Endometrial microvascular endothelial cells (primary cell): Measurements from ENCODE around the gene CFHR5. TPM values are rescaled to one million over a fixed set of nuclear protein-coding genes. Genes with fewer than 3 reads are reported as not detected.
"Not testable (repeated sequence)": the region's sequence is repeated elsewhere in the genome, so short reads cannot be mapped to it uniquely, and the experiment has no call there.

Experiments used
- in situ Hi-C: cut with HindIII; loops from 2 replicates; pipeline ENCODE4 v1.10.0; 2017; ENCODE audit warnings: low sequenced_read_pairs, low pct_unique_long_range_greater_than_20kb; ENCODE audit errors: inconsistent ontology term
- total RNA-seq: library from RNA; depleted of rRNA; stranded (reverse); fragments of >200 nt; gene quantifications from one replicate; pipeline ENCODE4 v1.2.3, GENCODE V29; 2015; ENCODE audit errors: inconsistent ontology term

The CFHR5 gene
- total RNA-seq, result not detected

DNA sequence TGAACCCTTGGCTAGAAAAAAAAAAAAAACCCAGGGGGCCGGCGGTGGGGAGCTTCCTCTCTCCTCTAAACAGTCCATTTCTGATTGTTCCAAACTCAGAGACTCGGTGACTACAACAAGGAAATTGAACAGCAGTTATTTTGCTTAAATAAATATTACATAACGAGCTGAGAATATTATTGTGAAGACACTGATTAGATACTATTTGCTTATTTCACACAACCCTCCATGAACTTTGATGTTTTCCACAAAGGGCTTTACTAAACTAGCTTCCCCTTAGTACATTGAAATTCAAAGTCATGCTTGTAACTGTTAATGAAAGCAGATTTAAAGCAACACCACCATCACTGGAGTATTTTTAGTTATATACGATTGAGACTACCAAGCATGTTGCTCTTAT, at the start of gene CFHR5:
TSS of gene CFHR5 (plus strand) at position 279 of the 400 bp plus-strand sequence. CDS start at position 388, 109 bp downstream.
- in situ Hi-C loops, result no loop called here

DNA sequence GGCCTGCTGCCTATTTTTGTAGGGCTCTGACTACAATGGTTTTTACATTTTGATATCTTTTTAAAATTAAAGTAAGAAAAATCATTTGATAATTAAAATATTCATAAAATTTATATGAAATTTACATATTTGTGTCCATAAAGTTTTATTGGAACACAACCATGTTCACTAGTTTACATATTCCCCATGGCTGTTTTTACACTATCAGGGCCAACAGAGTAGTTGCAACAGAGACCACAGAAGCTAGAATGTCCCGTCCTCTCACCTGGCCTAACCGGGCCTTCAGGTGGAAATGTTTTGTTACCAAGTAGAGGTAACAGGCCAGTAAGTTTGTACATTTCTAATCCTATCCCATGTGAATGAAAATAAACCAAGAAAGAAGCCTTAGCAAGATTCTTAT, 44.5 kb upstream of the CFHR5 start:
- in situ Hi-C loops, result not testable (repeated sequence)

DNA sequence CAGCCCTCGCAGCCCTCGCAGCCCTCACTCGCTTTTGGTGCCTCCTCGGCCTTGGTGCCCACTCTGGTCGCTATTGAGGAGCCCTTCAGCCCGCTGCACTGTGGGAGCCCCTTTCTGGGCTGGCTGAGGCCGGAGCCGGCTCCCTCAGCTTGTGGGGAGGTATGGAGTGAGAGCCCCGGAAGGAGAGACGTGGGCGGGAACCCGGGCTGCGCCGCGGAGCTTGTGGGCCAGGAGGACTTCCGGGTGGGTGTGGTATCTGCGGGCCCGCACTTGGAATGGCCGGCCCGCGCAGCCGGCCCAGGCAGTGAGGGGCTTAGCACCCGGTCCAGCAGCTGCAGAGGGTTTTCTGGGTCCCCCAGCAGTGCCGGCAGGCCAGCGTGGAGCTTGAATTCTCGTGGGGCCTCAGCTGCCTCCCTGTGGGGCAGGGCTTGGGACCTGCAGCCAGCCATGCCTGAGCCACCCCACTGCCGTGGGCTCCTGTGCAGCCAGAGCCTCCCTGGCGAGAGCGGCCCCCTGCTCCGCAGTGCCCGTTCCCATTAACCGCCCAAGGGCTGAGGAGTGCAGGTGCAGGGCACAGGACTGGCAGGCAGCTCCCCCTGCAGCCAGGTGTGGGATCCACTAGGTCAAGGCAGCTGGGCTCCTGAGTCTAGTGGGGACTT, 43.7 kb upstream of the CFHR5 start:
- in situ Hi-C loops, result no loop called here

DNA sequence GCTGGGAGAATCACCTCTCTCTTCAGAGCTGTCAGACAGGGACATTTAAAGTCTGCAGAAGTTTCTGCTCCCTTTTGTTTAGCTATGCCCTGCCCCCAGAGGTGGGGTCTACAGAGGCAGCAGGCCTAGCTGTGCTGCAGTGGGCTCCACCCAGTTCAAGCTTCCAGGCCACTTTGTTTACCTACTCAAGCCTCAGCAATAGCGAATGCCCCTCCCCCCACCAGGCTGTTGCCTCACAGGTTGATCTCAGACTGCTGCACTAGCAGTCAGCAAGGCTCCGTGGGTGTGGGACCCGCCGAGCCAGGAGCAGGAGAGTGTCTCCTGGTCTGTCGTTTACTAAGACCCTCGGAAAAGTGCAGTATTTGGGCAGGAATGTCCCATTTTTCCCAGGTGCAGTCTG, 35.9 kb upstream of the CFHR5 start:
- in situ Hi-C loops, result not testable (repeated sequence)

DNA sequence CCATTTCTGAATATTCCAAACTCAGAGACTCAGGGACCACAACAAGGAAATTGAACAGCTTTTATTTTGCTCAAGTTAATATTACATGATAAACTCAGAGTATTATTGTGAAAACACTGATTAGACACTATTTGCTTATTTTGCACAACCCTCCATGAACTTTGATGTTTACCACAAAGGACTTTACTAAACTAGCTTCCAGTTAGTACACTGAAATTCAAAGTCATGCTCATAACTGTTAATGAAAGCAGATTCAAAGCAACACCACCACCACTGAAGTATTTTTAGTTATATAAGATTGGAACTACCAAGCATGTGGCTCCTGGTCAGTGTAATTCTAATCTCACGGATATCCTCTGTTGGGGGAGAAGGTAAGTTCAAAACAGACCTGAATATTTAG, 33.8 kb upstream of the CFHR5 start, which contains the start of gene CFHR2:
TSS of gene CFHR2 (plus strand) at position 171 of the 400 bp plus-strand sequence. CDS start at position 314, 143 bp downstream.
- in situ Hi-C loops, result not testable (repeated sequence)

DNA sequence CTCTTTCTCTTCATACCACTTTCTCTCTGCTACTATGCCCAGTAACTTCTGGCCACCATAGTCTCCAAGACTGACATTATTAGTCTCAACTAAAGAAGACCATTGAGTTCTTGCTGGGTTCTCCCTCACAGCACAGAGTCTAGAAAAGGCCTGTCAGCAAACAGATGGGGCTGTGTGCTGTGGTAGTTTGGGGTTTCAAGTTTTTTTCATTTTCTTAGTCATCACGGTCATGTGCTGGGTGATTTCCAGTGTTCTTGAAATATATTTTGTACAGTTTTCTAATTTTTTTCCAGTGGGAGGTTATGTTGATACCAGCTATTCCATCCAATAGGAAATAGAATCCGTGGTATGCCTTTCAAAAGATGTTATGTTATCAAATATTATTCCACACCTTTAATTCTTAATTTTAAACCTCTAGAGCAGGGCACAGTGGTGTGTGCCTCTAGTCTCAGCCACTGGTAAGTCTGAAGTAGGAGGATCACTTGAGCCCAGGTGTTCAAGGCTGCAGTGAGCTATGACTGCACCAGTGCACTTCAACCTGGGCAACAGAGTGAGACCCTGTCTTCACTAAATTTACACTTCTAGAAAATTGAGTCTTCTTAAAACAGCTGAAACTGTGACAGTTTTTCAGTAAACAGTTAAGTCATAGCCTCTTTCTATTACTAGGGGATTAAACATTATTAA, 25.5 kb upstream of the CFHR5 start:
- in situ Hi-C loops, result no loop called here

DNA sequence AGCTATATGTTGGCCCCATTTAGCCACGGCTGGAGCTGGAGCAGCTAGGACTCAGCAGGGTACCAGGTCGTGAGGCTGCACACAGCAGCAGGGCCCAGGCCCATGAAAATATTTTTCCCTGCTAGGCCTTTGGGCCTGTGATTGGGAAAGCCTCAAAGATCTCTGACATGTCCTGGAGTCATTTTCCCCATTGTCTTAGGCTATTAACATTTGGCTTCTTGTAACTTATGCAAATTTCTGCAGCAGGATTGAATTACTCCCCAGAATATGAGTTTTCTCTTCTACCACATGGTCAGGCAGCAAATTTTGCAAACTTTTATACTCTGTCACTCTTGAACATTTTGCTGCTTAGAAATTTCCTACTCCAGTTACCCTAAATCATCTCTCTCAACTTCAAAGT, 22.6 kb upstream of the CFHR5 start:
- in situ Hi-C loops, result no loop called here

DNA sequence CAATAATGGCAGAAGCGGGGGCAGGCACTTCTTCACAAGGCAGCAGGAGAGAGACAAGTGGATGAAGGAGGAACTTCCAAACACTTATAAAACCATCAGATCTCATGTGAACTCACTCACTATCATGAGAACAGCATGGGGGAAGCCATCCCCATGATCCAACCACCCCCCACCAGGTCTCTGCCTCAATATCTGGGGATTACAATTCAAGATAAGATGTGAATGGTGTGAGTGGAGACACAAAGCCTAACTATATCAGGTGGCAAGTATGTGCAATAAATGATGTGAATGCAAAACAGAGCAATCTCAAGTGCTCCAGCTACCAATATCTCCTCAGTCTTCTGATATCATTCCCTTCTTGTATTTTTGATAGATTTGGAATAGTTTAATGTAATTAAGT, 21.4 kb upstream of the CFHR5 start:
- in situ Hi-C loops, result no loop called here

DNA sequence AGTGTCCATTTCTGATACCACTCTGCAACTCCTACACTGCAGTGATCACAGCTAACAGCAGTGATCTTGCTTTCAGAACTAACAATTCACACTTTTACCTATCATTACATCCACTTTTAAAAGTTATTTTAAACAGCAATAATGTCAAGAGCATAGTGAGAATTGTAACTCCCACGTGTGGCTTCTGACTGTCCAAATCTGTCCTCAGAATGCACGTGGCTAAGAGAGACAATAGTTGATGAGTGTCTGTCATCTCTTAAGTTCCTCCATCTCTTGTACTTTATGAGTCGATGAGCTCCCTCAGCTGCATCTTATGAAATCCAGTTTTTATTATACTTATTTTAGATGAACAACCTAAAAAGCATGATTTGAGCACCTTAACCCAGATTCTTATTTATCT, 16.5 kb upstream of the CFHR5 start:
- in situ Hi-C loops, result no loop called here

DNA sequence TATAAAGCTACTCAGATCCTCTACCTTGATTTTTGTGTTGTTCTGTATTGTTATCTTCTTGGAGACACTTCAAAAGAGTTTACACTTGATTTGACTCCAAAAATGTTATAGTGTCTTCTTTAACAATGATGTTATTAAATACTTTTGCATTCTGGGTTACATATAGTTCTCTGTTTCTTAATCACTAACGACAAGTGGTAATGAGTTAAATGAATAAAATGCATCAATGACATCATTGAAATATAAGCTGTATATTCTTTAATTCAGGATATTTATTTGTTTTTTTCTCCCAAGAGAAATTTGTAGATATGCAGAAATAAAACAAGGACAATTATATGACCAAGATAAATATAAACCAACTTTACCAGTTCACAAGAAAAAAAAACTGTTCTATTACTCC, 7.2 kb upstream of the CFHR5 start:
- in situ Hi-C loops, result no loop called here

DNA sequence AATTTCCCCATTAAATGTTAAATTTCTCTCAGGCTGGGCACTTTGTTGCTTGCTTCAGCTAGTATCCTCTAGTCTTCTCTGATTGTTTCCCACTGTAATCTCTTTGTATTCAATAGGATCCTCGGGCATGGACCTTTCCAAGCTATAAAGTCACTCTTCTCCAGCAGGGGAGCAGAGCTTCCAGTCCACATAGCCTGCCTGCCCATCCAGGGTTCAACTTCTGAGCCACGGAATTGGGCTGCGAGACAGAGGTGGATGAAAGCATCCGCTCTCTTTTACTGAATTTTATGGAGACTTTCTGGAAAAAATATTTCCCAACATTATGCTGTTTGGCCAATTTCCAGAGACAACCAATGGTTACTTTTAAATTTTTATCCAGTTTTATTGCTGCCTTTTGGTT, 1.1 kb upstream of the CFHR5 start:
- in situ Hi-C loops, result no loop called here

DNA sequence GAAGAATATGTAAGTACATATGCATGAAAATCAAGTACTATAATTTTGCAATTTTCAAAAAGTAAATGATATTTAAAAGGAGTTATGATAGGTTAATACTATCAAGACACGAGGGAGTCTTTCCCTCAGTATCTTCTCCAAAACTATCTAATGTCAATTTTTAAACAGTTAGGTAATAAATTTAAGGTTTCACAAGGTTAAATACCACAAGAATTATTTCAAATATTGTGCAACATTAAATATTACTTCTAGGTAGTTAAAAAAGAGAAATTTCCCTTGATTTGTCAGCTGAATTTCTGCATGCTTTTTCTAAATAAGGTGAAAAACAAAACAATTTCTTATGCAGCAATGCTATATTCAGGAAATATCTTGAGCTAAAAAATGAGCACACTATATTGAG, 3.5 kb downstream of the CFHR5 start:
- in situ Hi-C loops, result no loop called here

DNA sequence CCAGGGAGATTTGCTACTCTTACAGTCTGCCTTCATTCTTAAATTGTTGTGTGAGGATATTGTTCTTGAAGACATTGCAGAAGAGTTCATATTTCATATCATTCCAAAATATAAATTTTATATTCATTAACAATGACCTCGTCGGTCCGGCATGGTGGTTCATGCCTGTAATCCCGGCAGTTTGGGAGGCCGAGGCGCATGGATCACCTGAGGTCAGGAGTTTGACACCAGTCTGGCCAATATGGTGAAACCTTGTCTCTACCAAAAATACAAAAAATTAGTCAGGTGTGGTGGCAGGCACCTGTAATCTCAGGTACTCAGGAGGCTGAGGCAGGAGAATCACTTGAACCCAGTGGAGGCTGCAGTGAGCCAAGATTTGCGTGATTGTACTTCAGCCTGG, 4.9 kb downstream of the CFHR5 start:
- in situ Hi-C loops, result not testable (repeated sequence)

DNA sequence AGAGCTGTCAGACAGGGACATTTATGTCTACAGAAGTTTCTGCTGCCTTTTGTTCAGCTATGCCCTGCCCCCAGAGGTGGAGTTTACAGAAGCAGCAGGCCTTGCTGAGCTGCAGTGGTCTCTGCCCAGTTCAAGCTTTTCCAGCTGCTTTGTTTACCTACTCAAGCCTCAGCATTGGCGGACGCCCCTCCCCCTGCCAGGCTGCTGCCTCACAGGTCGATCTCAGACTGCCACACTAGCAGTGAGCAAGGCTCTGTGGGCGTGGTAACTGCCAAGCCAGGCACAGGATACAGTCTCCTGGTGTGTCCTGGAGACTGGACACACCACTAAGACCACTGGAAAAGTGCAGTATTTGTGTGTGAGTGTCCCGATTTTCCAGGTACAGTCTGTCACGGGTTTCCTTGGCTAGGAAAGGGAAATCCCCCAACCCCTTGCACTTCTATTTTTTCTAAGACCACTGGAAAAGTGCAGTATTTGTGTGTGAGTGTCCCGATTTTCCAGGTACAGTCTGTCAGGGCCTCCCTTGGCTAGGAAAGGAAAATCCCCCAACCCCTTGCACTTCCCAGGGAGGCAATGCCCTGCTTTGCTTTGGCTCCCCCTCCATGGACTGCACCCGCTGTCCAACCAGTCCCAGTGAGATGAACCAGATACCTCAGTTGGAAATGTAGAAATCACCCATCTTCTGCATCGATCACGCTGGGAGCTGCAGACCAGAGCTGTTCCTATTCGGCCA, 14.7 kb downstream of the CFHR5 start:
- in situ Hi-C loops, result not testable (repeated sequence)

DNA sequence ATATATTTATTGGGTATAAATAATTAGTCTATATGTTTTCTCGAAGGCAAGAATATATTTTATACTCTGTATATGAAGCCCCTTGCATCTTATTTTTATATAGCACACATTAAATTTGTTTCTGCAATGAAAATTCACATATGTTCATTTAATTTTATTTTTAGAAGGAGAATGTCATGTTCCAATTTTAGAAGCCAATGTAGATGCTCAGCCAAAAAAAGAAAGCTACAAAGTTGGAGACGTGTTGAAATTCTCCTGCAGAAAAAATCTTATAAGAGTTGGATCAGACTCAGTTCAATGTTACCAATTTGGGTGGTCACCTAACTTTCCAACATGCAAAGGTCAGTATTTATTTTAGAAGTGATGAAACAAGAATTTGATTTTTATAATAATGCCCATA, 16.6 kb downstream of the CFHR5 start:
- in situ Hi-C loops, result no loop called here

DNA sequence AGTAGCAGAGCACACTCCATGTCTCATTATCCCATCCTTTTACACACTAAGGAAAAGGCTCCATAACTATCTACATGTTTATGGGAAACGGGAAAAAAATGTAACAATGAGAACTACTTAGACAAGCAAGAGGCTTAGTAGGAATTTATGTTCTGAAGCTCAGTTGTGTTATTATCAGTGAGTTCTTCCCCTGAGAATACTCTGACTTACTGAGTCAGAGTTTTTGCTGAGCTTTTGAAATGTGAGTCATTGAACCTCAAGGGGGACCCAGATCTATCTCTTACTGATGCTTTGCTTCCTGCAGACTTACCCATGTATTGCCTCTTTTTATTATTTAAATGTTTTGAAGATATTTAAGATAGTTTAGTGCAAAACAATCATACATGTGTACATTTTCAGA, 20.1 kb downstream of the CFHR5 start:
- in situ Hi-C loops, result no loop called here

DNA sequence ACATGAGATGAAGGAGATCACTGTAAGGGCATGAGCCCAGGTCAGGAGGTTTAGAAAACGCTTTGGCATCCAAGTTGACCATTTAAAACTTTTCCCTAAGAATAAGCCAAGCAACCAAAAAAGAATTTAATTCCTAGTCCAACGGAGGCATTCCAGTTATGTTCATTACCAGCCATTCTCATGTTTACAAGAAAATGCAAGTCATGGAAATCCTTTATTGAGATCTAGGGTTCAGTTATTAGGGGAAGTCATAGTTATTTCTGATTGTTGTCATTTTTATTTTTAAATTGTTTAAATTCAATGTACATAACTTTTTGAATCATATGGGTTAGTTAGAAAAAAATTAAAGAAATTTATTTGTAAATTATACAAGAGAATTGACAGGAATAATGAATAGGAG, 24.5 kb downstream of the CFHR5 start:
- in situ Hi-C loops, result no loop called here

DNA sequence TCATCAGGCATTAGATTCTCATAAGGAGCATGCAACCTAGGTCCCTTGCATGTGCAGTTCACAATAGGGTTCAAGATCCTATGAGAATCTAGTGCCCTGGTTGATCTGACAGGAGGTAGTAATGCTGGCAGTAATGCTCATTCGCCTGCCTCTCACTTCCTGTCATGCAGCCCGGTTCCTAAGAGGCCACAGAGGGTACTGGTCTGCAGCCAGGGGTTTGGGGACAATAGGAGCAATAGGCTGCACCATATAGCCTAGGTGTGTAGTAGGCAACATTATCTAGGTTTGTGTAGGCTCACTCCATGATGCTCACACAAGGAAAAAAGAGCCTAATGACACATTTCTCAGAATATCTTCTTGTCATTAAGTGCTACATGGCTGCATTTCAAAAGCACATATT, 25.8 kb downstream of the CFHR5 start:
- in situ Hi-C loops, result no loop called here

DNA sequence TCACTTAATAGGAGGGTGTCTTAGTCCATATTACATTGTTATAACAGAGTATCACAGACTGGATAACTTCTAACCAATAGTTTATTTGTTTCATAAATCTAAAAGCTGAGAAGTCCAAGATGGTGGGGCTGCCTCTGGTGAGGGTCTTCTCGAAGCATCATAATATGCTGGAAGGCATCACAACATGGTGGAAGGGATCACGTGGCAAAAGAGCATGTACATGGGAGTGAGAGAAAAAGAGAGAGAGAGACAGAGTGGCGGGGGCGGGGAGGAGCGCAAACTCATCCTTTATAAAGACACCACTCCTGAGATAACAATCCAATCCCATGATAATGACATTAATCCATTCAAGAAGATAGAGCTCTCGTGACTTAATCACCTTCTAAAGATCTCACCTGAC, 31.5 kb downstream of the CFHR5 start:
- in situ Hi-C loops, result no loop called here

DNA sequence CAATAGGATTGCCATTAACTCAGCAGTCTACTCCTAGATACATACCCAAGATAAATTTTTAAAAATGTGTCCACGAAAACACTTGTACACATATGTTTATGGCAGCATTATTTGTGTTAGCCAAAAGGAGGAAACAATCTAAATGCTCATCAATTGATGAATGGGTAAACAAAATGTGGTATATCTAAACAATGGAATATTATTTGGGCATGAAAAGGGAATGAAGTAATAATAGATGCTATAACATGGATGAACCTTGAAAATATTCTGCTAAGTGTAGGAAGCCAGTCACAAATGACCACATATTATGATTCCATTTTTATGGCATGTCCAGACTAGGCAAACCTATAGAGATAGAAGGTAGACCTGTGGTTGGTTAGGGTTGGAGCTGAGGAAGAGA, 34.3 kb downstream of the CFHR5 start:
- in situ Hi-C loops, result no loop called here
